Spleen (tissue), 7 donors: ENCODE results near the gene PCDHGB2.
"Not testable (repeated sequence)": the region's sequence is repeated elsewhere in the genome, so short reads cannot be mapped to it uniquely, and the experiment has no call there.

Experiments used
- POLR2A ChIP-seq, 3 donors: fragments of 450-650 bp; IDR thresholded peaks; one replicate each; pipeline ENCODE4 v1.5.1; 2017; ENCODE audit warnings: antibody characterized with exemption in 3 of 3, mild to moderate bottlenecking in 1 of 3
- POLR2AphosphoS5 ChIP-seq, 3 donors: sonication (generic); formaldehyde crosslinking; IDR thresholded peaks; one replicate each; pipeline ENCODE4 v1.5.1; 2017; ENCODE audit warnings: antibody characterized with exemption in 3 of 3
- TF ChIP-seq, protein P1 (sequence below), 11 experiments: fragments of 200-600 bp in 7 of 11; fragments of 450-650 bp in 4 of 11; sonication (generic) in 4 of 11; IDR thresholded peaks in 8 of 11; conservative IDR thresholded peaks in 3 of 11; 1 replicate in 7 of 11; 2 replicates in 4 of 11; pipeline versions ENCODE4 v1.4.0 to v1.8.0; 2016 to 2021; ENCODE audit warnings: antibody characterized with exemption in 11 of 11, inconsistent platforms in 4 of 11, mild to moderate bottlenecking in 1 of 11
- donor health status: DM: no; HTN: no; CAD: no; lungs with moderate emphysema.
- donor health status: DM: no; HTN: no; CAD: no.
- donor health status: DM: no; HTN: no; CAD: no.

DNA sequence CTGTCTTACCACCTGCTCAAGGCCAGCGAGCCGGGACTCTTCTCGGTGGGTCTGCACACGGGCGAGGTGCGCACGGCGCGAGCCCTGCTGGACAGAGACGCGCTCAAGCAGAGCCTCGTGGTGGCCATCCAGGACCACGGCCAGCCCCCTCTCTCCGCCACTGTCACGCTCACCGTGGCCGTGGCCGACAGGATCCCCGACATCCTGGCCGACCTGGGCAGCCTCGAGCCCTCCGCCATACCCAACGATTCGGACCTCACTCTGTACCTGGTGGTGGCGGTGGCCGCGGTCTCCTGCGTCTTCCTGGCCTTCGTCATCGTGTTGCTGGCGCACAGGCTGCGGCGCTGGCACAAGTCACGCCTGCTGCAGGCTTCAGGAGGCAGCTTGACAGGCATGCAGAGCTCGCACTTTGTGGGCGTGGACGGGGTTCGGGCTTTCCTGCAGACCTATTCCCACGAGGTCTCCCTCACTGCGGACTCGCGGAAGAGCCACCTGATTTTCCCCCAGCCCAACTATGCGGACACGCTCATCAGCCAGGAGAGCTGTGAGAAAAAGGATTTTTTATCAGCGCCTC, 18.9 kb upstream of the PCDHGB2 start:
- TF ChIP-seq, protein P1, sequence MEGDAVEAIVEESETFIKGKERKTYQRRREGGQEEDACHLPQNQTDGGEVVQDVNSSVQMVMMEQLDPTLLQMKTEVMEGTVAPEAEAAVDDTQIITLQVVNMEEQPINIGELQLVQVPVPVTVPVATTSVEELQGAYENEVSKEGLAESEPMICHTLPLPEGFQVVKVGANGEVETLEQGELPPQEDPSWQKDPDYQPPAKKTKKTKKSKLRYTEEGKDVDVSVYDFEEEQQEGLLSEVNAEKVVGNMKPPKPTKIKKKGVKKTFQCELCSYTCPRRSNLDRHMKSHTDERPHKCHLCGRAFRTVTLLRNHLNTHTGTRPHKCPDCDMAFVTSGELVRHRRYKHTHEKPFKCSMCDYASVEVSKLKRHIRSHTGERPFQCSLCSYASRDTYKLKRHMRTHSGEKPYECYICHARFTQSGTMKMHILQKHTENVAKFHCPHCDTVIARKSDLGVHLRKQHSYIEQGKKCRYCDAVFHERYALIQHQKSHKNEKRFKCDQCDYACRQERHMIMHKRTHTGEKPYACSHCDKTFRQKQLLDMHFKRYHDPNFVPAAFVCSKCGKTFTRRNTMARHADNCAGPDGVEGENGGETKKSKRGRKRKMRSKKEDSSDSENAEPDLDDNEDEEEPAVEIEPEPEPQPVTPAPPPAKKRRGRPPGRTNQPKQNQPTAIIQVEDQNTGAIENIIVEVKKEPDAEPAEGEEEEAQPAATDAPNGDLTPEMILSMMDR (IDR thresholded peaks at IDR 0.05 in 8 of 11, conservative IDR thresholded peaks at IDR 0.05 in 3 of 11) = not testable (repeated sequence)
- not testable (repeated sequence) for TF ChIP-seq POLR2AphosphoS5, POLR2A (IDR thresholded peaks at IDR 0.05)
